HepG2 (cell line): Measurements from ENCODE around the gene CST3. TPM values are rescaled to one million over a fixed set of nuclear protein-coding genes. Genes with fewer than 3 reads are reported as not detected.

Source experiments
- AHR ChIP-seq: IDR thresholded peaks from 2 replicates; pipeline ENCODE4 v1.6.1; 2018; ENCODE audit warnings: missing genetic modification reagents, missing compliant biosample characterization
- DNMT3B ChIP-seq: conservative IDR thresholded peaks from 2 replicates; pipeline ENCODE4 v1.6.1; 2016; ENCODE audit warnings: missing biosample characterization, control low read depth
- GATAD1 ChIP-seq: IDR thresholded peaks from 2 replicates; pipeline ENCODE4 v1.6.1; 2016; ENCODE audit warnings: missing genetic modification reagents, missing compliant biosample characterization
- GRHL1 ChIP-seq: sonication (generic); formaldehyde crosslinking; conservative IDR thresholded peaks from 2 replicates; pipeline ENCODE4 v1.8.0; 2022; ENCODE audit warnings: missing genetic modification reagents
- HES4 ChIP-seq: sonication (generic); formaldehyde crosslinking; IDR thresholded peaks from 2 replicates; pipeline ENCODE4 v1.9.0; 2021; ENCODE audit warnings: mild to moderate bottlenecking, missing genetic modification reagents, borderline replicate concordance
- HOXA9 ChIP-seq: sonication (generic); formaldehyde crosslinking; IDR thresholded peaks from 2 replicates; pipeline ENCODE4 v1.8.1; 2022; ENCODE audit warnings: missing genetic modification reagents, mild to moderate bottlenecking, moderate library complexity, borderline replicate concordance
- KAT7 ChIP-seq: IDR thresholded peaks from 2 replicates; pipeline ENCODE4 v1.6.1; 2018; ENCODE audit warnings: borderline replicate concordance, missing compliant biosample characterization
- MLXIP ChIP-seq: sonication (generic); formaldehyde crosslinking; IDR thresholded peaks from 2 replicates; pipeline ENCODE4 v1.9.0; 2021; ENCODE audit warnings: missing genetic modification reagents, borderline replicate concordance
- MYC ChIP-seq: sonication (generic); formaldehyde crosslinking; IDR thresholded peaks from 2 replicates; pipeline ENCODE4 v1.9.0; 2021; ENCODE audit warnings: missing genetic modification reagents, borderline replicate concordance
- PLSCR1 ChIP-seq: sonication (generic); formaldehyde crosslinking; IDR thresholded peaks from 2 replicates; pipeline ENCODE4 v1.5.0; 2020; ENCODE audit warnings: missing genetic modification reagents, mild to moderate bottlenecking, borderline replicate concordance
- SP1 ChIP-seq, 2 experiments: fragments of 450-650 bp in 1 of 2; sonication (generic) in 1 of 2; formaldehyde crosslinking in 1 of 2; IDR thresholded peaks; 2 replicates each; pipeline versions ENCODE4 v1.4.0 to v1.6.1; 2016 to 2020; ENCODE audit warnings: missing genetic modification reagents in 1 of 2
- STAG1 ChIP-seq: sonication (generic); formaldehyde crosslinking; IDR thresholded peaks from 2 replicates; pipeline ENCODE4 v1.4.0; 2020; ENCODE audit warnings: missing genetic modification reagents
- ZBTB33 ChIP-seq: sonication (generic); formaldehyde crosslinking; IDR thresholded peaks from 2 replicates; pipeline ENCODE4 v1.4.0; 2020; ENCODE audit warnings: missing genetic modification reagents
- ZC3H13 ChIP-seq: sonication (generic); formaldehyde crosslinking; IDR thresholded peaks from 2 replicates; pipeline ENCODE4 v1.8.1; 2023; ENCODE audit warnings: mild to moderate bottlenecking, missing genetic modification reagents, moderate library complexity
- ZNF34 ChIP-seq: sonication (generic); formaldehyde crosslinking; IDR thresholded peaks from 2 replicates; pipeline ENCODE4 v1.4.0; 2020; ENCODE audit warnings: mild to moderate bottlenecking, missing genetic modification reagents, borderline replicate concordance
- ZNF558 ChIP-seq: sonication (generic); formaldehyde crosslinking; IDR thresholded peaks from 2 replicates; pipeline ENCODE4 v1.9.0; 2022; ENCODE audit warnings: mild to moderate bottlenecking, missing genetic modification reagents, borderline replicate concordance
- ZNF678 ChIP-seq: sonication (generic); formaldehyde crosslinking; IDR thresholded peaks from 2 replicates; pipeline ENCODE4 v1.4.0; 2020; ENCODE audit warnings: mild to moderate bottlenecking, missing genetic modification reagents
- ZNF691 ChIP-seq: sonication (generic); formaldehyde crosslinking; IDR thresholded peaks from 2 replicates; pipeline ENCODE4 v1.4.0; 2020; ENCODE audit warnings: missing genetic modification reagents, low read depth, mild to moderate bottlenecking, borderline replicate concordance
- ZNF704 ChIP-seq: sonication (generic); formaldehyde crosslinking; IDR thresholded peaks from 2 replicates; pipeline ENCODE4 v1.8.1; 2023; ENCODE audit warnings: mild to moderate bottlenecking, inconsistent platforms, moderate library complexity, missing genetic modification reagents, borderline replicate concordance
- polyA plus RNA-seq, 8 experiments: library from polyadenylated mRNA; depleted of rRNA in 3 of 8; stranded (reverse) in 7 of 8; unstranded in 1 of 8; fragments of >200 nt; fragmentation: Illumina TruSeq in 4 of 8; extraction: Trizol in 4 of 8; gene quantifications; 2 replicates each; pipeline versions ENCODE4 v1.2.1 to v1.2.3, GENCODE V29; 2011 to 2016; ENCODE audit warnings: low read depth in 4 of 8, missing spikeins in 1 of 8, mixed read lengths in 1 of 8; ENCODE audit not compliant: insufficient read depth in 1 of 8
- total RNA-seq, 5 experiments: library from RNA; depleted of rRNA; stranded (reverse); fragments of >200 nt; fragmentation: Illumina TruSeq; extraction: Trizol; gene quantifications; 2 replicates each; pipeline ENCODE4 v1.2.3, GENCODE V29; 2016; ENCODE audit warnings: low read depth in 1 of 5

Gene CST3
- total and polyA plus RNA-seq, 2 of the 13 experiments (the other 11 are each of a cell fraction or from before 2014, with no cell fraction given), result 690 to 1,005 TPM

GRCh38 chr20:23634985-23635767 is 2.6 kb downstream of the CST3 start (continued):
- no peak for TF ChIP-seq SP1 (IDR thresholded peaks at IDR 0.05)
- no peak for TF ChIP-seq SP1 (CRISPR knock-in tag; IDR thresholded peaks at IDR 0.05)
- 0 out of 2 replicates have a peak, but pooled peaks have one; percentile 59 for TF ChIP-seq ZBTB33 (CRISPR knock-in tag)
- TF ChIP-seq ZC3H13 (CRISPR knock-in tag), result peak; percentile 90
- no peak for TF ChIP-seq AHR
- no peak for TF ChIP-seq GRHL1
- no peak for TF ChIP-seq STAG1 (CRISPR knock-in tag)
- no peak for TF ChIP-seq ZNF558 (CRISPR knock-in tag)
- TF ChIP-seq MYC, result no peak
- TF ChIP-seq DNMT3B (CRISPR knock-in tag), result no peak
- TF ChIP-seq GATAD1 (CRISPR knock-in tag), result no peak
- TF ChIP-seq ZNF678 (CRISPR knock-in tag), result no peak
- no peak for TF ChIP-seq HES4
- TF ChIP-seq ZNF704 (CRISPR knock-in tag), result no peak
- peak; percentile 46; the same call in 1 of the 2 replicates for TF ChIP-seq HOXA9 (CRISPR knock-in tag)
- no peak for TF ChIP-seq KAT7 (CRISPR knock-in tag)
- TF ChIP-seq MLXIP (CRISPR knock-in tag), result no peak
- no peak for TF ChIP-seq ZNF34 (CRISPR knock-in tag)
- TF ChIP-seq PLSCR1 (CRISPR knock-in tag), result no peak
- TF ChIP-seq ZNF691, result no peak
